GM19025 (cell line): Measurements from ENCODE around the gene NDUFB3.
"Not testable (repeated sequence)": the region's sequence is repeated elsewhere in the genome, so short reads cannot be mapped to it uniquely, and the experiment has no call there.

Experiments used
- ATAC-seq: cut with Tn5 transposase; IDR thresholded peaks from one replicate; pipeline ENCODE4 v1.9.1; 2021; ENCODE audit warnings: mild to moderate bottlenecking, low read depth, moderate library complexity; ENCODE audit not compliant: unreplicated experiment

The NDUFB3 gene

DNA sequence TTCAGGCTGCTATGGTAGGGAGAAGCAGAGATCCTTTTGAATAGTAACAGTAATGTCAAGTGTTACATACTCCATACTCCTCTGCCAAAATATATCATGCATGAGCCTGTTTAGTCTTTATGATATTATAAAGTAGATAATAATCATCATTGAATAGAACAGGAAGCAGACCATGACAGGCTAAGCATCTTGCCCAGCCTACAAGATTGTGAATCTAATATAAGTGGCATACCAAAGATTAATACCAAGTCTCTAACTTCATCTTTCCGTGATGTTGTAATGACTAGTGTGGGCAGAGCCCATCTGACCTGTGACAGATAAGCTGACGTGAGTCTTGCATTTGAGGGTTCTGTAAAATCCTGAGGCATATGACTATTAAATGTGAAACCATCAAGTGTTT, 13.1 kb downstream of the NDUFB3 start:
- ATAC-seq: no peak

DNA sequence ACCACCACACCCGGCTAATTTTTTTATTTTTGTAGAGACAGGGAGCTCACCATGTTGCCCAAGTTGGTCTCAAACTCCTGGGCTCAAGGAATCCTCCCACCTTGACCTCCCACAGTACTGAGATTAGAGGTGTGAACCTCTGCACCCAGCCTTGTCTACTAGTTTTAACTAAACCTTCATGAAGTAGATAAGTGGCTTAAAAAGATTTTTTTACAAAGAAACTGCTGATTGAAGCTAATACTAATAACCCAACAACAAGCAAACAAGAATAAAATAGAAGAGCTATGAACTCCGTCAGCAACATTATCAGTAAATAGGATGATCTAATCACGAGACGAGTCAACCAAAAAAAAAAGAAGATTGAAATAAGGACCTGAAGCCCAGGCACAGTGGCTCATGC, 18.8 kb downstream of the NDUFB3 start:
- ATAC-seq: no peak

- no peak for ATAC-seq
These were observed 21.8 kb downstream of the NDUFB3 start for GRCh38 chr2:201093573-201093972.

DNA sequence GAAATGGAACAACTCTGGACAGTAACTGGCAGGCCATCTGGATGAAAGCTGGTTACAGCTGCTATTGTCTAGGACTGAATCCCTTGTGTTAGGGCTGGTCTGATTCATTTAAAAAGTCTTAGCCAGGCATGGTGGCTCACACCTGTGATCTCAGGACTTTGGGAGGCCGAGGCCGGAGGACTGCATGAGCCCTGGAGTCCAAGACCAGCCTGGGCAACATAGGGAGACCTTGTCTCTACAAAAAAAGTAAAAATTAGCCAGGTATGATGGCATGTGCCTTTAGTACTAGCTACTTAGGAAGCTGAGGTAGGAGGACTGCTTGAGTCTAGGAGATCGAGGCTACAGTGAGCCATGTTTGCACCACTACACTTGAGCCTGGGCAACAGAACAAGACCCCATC, 28.7 kb downstream of the NDUFB3 start:
- no peak for ATAC-seq

- ATAC-seq: no peak
These were observed 34.0 kb downstream of the NDUFB3 start for GRCh38 chr2:201105759-201106158.

DNA sequence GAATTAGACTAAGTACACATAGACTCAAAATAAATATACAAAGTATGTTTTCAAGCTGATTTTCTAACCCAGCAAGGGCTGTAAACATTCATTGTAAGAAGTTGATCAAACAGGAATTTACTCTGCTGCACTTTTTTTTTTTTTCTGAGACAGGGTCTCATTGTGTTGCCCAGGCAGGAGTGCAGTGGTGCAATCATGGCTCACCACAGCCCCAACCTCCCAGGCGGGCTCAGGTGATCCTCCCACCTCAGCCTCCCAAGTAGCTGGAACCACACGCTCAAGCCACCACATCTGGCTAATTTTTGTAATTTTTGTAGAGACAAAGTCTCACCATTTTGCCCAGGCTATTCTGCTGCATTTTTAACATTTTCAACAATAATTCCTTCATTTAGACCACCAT, 35.8 kb downstream of the NDUFB3 start:
- ATAC-seq: no peak

DNA sequence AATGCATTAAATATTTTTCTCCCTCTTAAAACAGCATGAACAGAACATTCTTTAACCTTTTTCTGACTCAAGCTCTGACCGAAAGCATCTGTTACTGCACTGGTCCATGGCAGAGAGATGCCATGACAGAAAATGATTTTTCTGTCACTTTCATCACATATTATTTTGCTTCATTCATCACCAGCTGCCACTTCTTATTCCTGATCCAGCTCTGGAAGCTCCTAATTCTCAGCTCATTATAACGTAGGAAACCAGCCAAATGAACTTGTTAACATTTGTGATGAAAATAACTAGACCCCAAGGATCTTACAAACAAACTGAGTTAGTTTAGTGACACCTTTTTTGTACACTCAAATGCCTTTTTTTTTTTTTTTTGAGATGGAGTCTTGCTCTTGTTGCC, 36.5 kb downstream of the NDUFB3 start:
- ATAC-seq: no peak

DNA sequence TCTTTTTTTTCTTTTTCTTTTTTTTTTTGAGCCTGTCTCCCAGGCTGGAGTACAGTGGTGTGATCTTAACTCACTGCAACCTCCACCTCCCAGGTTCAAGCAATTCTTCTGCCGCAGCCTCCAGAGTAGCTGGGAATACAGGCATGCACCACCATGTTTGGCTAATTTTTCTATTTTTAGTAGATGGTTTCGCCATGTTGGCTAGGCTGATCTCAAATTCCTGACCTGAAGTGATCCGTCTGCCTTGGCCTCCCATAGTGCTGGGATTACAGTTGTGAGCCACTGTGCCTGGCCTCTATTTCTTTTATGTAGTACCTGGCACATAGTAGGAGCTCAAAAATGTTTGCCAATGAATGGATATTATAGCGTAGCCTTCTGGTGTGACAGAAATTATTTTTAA, 37.4 kb downstream of the NDUFB3 start:
- ATAC-seq: no peak

GRCh38 chr2:201110615-201111014, 38.8 kb downstream of the NDUFB3 start:
- no peak for ATAC-seq

DNA sequence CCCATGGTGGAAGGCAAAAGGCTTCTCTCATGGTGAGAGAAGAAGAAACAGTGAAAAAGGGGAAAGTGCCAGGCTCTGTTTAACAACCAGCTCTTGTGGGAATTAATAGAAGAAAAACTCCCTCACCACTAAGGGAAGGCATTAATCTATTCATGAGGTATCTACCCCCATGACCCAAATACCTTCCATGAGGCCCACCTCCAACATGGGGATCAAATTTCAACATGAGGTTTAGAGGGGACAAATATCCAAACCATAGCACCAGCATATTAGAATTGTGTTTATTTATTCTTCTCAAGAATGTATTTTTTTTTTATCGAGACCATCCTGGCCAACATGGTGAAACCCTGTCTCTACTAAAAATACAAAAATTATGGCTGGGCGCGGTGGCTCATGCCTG, 39.3 kb downstream of the NDUFB3 start:
- ATAC-seq: no peak

DNA sequence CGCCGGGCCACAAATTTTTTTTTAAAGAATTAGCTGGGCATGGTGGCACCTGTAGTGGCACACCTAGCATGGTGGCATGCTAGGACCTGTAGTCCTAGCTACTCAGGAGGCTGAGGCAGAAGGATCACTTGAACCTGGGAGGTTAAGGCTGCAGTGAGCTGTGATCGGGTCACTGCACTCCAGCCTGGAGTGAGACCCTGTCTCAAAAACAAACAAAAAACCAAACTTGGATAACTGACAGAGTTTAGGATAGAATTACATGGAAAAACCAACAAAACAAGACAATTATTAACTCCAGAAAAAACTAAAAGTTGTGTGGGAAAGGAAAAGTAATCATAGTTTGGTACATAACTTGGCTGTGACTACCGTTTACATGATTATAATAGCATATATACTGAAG, 42.5 kb downstream of the NDUFB3 start:
- no peak for ATAC-seq

DNA sequence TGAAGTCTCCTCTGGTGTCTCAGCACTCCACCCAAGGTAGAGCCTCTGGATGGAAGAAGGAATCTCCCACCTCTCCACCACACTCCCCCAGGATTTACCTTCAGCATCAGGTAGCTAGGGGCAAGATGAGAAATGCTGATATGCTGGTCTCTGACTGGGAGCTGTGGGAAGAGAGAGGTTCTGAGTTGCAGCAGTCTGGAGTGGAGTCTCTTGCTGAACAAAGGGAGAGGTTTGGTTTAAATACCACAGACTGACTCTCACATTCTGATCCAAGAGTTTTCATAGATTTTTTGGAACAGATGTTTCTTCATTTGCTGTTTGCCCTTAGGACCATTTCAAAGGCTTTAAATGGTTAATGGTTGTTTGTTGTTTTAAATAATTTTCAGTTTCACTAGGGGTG, 43.0 kb downstream of the NDUFB3 start:
- no peak for ATAC-seq

DNA sequence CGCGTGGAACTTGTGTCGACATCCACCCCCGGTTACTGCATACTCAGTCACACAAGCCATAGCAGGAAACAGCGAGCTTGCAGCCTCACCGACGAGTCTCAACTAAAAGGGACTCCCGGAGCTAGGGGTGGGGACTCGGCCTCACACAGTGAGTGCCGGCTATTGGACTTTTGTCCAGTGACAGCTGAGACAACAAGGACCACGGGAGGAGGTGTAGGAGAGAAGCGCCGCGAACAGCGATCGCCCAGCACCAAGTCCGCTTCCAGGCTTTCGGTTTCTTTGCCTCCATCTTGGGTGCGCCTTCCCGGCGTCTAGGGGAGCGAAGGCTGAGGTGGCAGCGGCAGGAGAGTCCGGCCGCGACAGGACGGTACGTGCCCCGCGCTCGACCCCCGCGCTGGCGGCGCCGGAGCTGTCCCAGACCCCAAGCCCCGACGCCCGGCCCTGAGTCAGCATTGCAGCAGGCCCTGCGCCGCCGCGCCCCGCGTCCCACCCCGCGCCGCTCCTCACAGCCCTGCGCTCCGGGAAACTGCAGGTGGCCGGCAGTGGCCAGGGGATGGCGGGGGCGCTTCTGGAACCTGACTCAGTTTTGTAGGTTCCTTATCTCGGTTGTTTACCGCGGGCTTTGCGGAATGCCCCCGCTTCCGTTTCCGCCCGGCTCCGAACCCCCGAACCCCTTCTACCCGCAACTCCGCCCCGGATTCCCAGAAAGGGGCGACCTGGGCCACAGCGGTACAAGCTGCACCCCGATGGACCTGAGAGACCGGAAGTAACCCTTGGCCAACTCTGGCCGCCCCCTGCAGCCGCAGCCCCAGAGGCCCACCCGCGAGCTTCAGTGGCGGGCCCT, 44.5 kb downstream of the NDUFB3 start, which contains the start of gene CFLAR:
CFLAR (plus strand) TSS at position 50 of the 844 bp plus-strand sequence. CDS start 13,702 bp downstream, outside the sequence.
- ATAC-seq: peak; percentile 35

GRCh38 chr2:201116959-201117734, 45.3 kb downstream of the NDUFB3 start:
- ATAC-seq: no peak

GRCh38 chr2:201117735-201118094, 45.9 kb downstream of the NDUFB3 start:
- not testable (repeated sequence) for ATAC-seq

- ATAC-seq: peak; percentile 42
These were observed 46.5 kb downstream of the NDUFB3 start for GRCh38 chr2:201118121-201118960.

DNA sequence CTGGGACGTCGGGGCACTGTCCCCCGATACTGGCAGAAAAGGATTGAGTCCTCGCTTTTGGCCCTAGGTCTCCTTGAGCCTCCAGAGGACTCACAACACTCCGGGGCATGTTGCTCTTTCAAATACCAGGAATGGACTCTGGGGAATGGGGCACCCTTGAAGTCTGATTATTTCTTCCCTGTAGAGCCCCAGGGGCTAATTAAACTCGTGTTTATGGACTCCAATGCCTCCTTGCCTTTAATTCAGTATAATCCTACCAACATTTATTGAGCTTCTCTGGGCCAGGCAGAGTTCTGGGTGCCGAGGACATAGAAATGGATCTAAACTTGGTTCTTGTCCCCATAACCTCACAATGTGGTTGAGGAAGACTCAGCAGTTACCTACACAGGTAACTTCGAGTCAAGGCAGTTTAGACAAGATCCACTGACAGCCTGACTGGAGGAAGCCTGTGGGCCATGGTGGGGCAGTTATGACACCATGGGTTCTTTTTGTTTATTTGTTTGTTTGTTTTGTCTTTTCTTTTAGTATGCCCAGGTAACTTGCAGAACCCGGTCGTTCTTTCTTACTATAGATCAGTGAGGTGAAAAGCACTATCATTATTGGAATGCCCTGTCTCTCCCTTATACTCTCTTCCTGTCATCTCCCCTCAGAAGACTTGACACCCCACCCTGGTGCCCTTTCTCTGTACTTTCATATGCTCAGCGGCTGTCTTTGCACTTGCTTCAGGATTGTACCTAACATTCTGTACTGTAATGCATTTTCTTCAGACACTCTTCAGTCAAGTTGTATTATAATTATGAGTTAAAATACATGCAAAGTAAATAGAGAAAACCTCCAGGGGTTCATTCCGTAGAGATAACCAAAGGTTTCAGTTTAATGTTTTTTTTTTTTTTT, 47.4 kb downstream of the NDUFB3 start:
- ATAC-seq: no peak

DNA sequence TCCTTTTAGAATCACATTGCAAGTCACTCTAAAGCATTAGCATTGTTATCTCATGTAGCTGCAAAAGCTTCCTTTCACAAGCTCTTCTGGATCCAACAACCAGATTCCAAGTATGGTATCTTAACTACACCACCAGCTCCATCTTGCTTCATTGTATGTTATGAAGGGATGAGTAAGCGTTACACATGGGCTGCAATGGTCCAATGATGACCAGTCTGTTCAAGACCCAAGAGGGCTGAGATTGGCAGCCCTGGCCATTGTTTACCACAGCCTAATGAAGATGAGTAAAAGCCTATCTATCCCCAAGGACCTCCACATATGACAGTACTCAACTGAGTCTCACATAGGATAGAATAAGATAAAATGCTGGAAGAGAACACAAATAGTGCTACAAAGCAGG, 50.5 kb downstream of the NDUFB3 start:
- no peak for ATAC-seq

DNA sequence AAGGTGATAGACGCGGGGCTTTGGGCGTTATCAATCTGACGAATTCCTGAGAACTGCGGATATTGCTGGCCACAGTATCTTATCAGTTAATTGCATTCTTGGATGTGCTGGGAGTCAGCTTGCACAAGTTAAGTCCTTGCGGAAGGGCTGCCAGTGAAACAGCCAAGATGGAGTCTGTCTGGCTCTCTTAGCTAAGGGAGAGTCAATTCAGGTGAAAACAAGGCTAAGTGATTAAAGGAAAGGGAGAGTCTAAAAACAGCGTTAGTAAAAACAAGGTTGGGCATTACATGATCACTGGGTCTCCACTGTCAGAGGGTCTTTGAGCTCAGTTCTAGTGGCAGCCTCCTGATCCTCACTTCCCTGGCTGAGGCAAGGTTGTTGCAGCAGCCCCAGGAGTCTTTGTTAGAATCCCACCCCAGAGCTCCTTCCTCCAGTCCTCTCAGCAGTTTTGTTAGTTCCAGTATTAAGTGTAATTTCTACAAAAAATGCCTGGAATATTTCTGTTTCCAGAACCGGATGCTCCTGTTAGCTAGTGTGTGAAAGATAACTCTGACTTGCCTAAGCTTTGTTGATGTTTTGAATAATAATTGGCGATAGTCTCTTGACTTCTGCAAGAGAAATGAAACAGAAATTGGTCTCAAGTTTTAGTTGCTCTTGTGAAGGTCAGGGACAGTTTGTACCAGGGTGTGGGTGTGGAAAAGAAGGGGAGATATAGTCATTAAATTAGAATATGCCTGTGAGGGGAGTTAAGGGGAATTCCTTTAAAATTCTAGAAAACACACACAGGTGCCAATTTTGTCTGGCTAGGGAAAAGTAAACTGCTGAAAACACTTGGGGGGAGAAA, 54.7 kb downstream of the NDUFB3 start:
- ATAC-seq: peak; percentile 17
